HG03432 (cell line): Measurements from ENCODE around the gene NLRP2B.
"Not testable (repeated sequence)": the region's sequence is repeated elsewhere in the genome, so short reads cannot be mapped to it uniquely, and the experiment has no call there.

Experiments used
- ATAC-seq: cut with Tn5 transposase; IDR thresholded peaks from one replicate; pipeline ENCODE4 v1.9.1; 2021; ENCODE audit warnings: mild to moderate bottlenecking, moderate library complexity; ENCODE audit not compliant: unreplicated experiment

NLRP2B gene

DNA sequence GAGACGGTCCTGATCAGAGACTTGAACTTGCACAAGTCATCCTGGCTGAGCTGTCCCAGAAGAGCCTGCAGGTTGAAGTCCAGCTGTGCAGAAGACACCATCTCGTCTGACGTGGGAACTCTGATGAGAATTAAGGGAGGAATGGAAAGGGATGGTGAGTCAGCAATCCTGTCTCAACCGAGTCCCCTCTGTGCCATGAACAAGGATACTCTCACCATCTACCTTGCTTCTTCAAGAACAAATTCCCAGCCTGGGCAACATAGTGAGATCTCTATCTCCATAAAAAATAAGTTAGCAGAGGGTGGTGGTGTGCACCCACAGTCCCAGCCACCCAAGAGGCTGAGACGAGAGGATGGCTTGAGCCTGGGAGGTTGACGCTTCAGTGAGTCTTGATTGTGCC is at the start of gene NLRP2B:
Gene NLRP2B (minus strand): TSS at position 101 of the 400 bp plus-strand sequence.
- ATAC-seq: no peak

DNA sequence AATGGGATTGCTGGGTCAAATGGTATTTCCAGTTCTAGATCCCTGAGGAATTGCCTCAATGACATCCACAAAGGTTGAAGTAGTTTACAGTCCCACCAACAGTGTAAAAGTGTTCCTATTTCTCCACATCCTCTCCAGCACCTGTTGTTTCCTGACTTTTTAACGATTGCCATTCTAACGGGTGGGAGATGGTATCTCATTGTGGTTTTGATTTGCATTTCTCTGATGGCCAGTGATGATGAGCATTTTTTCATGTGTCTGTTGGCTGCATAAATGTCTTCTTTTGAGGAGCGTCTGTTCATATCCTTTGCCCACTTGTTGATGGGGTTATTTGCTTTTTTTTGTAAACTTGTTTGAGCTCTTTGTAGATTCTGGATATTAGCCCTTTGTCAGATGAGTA is 45.9 kb upstream of the NLRP2B start:
- ATAC-seq: not testable (repeated sequence)

DNA sequence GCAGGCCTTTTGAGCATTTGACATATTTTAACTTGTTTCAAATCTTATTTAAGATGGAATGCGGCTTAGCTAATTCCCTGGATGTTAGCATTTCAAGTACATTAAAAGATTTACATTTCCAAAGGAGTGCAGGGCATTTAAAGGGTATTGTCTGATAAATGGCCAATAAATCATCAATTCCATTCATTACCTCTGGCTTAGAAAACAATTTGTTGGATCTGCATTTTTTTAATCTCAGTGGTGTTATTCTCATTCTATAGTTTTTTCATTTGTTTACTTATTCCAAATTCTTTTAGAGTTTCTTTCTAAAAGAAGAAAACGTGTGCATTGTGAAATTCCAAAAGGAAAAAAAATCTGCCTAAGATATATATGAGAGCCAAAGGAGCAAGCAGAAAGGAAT is 1.3 kb upstream of the NLRP2B start:
- no peak for ATAC-seq

DNA sequence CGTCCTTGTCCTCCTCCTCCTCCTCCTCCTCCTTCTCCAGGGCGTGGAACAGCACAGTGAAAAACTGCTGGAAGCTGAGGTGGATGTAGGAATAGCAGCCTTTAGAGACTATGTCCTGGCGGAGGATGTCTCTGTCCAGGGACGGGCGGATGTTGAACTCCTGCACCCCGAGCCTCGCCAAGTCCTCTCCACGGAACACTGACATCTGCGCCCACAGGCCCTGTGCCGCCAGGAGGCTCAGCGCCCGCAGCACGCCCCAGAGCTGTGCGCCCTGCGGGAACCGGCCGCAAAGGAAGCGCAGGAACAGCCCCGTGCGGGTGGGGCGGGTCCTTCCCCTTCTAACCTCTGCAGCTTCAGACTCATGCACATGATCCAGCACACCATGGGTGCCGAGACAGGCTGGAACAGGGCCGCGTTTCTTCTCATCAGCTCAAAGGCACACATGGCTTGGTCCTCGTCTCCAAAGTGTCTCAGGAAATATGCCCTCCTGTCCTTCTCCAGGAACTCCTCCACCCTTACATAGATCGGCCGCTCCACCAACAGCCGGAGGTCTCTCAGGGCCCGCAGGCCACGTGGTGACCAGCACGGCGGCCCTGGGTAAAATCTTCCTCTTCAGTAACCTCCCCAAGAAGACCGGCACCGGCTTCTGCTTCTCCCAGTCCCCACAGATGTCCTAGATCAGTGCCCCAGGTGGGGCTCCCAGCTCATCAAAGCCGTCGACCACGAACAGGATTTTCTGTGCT is 1.2 kb downstream of the NLRP2B start:
- ATAC-seq: no peak

DNA sequence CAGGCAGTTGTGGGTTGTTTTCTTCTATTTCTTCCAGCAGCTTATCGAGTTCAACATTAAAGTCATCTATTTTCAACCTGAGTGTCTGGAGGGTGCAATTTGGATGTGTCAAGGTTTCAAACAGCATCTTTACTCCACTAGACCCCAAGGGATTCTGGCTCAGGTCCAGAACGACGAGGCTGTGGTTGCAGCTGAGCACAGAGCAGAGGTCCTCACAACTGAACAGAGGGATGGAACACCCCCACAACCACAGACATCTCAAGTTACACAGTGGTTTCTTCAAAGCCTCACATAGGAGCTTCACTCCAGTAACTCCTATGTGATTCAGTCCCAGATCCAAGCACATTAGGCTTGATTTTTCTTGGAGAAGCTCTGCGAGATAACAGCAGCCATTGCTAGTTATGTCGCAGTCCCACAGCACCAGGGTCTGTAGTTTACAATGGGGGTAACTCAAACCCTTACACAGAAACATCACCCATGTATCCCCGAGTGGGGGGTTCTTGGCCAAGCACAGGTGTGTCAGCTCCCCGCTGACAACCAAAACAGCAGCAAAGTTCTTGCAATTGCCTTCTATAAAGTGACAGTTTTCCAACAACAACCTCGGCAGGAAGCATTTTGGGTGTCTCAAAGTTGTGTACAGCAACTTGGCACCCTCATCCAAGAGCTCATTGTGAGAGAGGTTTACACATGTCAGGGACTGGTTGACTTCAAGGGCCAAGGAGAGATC is 2.8 kb downstream of the NLRP2B start:
- no peak for ATAC-seq

DNA sequence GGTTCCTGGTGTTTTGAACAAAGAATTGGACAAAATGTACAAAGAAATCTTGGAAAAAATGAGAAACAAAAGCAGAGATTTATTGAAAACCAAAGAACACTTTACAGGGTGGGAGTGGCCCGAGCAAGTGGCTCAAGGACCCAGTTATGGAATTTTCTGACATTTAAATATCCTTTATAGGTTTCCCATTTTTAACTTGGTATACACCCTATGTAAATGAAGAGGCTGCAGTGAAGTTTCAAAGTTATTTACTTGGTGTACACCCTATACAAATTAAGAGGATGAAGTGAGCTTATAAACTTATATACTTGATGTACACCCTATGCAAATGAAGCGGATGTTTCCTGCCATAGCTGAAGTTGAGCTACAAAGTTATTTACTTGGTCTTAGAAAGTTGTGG is 4.7 kb downstream of the NLRP2B start:
- ATAC-seq: no peak

DNA sequence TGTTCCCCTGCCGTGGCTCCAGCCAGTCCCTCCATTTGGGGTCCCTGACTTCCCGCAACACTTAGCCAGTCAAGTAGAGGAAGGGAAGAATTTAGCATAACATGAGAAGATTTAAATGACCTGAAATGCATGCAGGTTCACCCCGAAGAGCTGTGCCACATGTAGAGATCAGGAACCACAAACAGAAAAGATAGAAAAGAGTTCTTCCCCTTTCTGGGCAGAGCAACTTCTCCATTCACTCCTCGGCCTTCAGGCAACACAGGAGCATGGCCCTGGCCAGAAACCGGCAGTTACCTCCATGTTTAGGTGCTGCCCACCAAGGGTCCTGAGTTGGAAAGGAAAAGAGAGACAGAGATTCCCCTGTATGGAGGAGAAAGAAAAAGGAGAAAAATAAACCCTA is 5.2 kb downstream of the NLRP2B start:
- no peak for ATAC-seq

DNA sequence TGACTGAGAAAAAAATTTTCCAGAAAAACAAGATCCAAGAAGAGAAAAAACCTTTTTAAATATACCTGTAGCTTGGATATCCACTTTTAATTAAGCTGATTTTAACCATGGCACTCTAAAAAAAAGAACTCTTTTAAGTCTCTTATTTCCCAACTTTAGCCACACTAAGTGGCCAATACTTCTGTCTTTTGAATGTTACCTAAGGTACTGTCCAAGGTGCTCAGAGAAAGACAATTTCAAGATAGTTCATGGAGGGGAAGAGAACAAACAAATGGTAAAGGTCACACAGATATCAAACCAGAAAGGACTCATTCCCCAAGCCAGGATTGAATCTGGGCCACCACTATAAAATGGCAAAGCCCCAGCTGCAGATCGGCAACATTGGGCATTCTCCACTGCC is 10.1 kb downstream of the NLRP2B start:
- ATAC-seq: no peak

DNA sequence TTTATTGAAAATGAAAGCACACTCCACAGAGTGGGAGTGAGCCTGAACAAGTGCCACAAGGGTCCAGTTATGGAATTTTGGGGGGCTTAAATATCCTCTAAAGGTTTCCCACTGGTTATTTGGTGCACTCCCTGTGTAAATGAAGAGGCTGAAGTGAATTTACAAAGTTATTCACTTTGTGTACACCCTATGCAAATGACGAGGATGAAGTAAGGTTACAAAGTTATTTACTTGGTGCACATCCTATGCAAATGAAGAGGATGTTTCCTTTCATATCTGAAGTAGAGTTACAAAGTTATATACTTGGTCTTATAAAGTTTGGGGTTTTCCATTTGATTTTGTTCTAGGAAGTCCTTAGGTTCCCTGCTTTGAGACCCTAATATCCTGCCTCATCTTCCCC is 13.1 kb downstream of the NLRP2B start:
- no peak for ATAC-seq

DNA sequence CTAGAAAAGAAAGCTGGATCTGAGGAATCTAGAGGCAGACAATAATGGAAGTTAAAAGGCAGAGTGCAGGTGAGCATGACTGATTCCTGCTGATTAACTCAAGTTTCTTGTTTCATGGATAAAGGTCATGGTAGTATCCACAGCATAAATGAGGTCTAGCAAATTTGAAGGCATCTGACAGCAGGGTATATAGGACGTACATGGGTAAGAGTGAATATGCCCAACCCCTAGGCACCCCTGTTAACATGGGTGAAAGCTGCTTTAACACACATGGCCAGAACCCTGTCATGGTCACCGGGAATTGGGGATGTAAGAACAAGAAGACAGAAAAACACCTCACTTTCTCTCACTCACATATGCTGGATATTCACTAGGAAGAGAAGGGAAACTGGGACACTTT is 25.0 kb downstream of the NLRP2B start:
- ATAC-seq: no peak

DNA sequence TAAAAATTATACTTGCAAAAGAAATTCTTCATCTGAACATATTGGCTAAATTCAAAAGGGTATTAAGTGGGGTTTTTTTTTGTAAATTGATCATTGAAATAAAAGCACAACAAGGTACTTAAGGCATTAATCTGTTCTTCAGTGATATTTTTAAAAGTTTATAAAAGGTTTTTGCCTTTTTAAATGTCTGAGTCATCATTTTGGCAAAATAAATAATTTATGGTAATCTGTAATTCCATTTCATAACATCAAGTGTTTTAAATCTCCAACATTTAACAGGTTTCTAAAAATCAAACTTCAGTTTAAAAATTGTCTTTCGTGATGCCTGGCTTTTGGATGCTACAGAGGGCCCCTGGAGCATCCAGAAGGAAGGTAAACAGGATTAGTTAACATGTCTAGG is 27.4 kb downstream of the NLRP2B start:
- ATAC-seq: no peak

DNA sequence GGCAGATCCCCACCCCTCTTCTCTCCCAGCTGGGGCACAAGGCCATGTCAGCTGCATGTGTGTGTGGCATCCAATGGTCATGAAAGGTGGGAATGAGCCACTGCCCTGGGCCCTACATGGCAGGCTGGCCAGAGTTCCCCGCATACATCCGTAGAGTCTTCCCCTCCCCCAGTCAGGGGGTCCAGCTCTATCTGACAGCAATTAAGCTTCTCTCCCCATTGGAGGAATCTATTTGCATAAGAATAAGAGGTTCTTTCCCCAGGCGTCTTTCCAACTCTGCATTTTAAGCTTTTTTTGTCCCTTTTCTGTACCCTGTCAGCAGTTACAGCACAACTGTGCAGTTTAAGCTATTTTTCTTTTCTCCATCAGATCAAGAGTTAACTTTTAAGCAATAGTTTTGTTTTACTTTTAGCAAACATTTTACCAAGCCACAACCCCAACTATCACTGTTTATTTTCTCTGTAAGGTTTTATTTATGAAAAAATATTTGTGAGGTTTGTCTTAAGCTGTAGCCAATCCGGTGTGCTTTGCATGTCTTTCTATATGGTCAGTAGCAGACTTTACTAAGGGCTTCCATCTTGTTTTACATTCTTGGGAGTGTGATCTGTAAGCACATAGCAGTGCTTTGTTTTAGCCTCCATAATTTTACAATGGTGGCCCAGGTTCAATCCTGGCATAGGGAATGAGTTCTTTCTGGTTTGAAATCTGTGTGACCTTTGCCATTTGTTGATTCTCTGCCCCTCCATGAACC is 28.7 kb downstream of the NLRP2B start:
- ATAC-seq: no peak

DNA sequence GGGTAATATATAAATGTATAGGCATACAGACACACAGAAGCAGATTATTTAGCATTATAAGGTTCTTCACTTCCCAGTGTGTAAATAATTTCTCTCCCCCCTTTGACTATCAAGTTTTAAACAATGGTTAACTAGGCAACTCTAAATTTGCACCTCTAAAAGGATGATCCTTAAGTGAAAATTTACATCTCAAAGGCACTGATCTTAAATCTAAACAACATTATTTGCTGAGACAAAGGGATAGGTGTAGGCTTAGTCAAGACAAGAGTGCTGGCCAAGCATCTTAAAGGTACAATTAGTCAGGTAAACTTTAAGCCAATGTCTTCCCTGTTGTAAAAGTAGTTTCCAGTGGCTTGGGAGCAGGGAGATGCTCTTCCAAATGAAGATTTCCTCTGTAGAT is 33.0 kb downstream of the NLRP2B start:
- no peak for ATAC-seq

DNA sequence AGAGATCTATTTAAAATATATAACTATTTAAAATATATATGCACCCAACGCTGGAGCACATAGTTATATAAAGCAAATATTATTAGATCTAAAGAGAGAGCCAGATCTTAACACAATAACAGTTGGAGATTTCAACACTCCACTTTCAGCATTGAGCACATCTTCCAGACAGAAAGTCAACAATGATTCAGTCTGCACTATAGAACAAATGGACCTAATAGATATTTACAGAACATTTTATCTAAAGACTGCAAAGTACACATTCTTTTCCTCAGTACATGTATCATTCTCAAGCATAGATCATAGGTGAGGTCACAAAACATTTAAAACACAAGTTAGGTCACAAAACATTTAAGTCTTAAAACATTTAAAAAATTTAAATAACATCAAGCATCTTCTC is 36.4 kb downstream of the NLRP2B start:
- ATAC-seq: no peak

DNA sequence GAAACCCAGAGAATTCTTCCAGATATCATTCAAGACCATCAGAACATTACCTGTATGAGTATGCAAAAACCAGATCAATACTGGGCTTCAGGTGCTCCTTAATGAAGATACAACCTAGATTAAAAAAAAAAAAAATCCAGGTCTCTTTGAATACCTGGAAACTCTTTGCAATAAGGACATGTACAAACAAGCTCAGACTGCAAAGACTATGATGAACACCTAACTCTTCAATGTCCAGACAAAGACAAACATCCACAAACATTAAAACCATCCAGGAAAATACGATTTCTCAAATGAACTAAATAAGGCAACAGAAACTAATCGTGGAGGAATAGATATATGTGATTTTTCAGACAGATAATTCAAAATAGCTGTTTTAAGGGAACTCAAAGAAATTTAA is 38.7 kb downstream of the NLRP2B start:
- ATAC-seq: no peak

DNA sequence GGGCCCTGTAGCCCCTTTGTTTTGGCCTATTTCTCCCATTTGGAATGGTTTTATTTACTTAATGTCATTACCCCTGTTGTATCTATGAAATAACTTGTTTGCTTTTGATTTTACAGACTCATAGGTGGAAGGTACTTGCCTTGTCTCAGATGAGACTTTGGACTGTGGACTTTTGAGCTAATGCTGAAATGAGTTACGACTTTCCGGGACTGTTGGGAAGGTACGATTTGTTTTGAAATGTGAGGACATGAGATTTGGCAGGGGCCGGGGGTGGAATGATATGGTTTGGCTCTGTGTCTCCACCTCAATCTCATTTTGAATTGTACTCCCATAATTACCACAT is 39.4 kb downstream of the NLRP2B start:
- ATAC-seq: no peak

DNA sequence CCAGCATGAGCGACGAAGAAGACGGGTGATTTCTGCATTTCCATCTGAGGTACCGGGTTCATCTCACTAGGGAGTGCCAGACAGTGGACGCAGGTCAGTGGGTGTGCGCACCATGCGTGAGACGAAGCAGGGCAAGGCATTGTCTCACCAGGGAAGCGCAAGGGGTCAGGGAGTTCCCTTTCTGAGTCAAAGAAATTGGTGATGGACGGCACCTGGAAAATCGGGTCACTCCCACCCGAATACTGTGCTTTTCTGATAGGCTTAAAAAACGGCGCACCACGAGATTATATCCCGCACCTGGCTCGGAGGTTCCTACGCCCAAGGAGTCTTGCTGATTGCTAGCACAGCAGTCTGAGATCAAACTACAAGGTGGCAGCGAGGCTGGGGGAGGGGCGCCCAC is 50.6 kb downstream of the NLRP2B start:
- ATAC-seq: not testable (repeated sequence)
